GM13977 (cell line): ENCODE data around the gene TTBK1.

Experiments
- DNase-seq: peaks from one replicate; pipeline ENCODE4 v3.0.0; 2012; ENCODE audit warnings: low spot score
- in situ Hi-C: fragments of 300-500 bp; cut with MboI; formaldehyde crosslinking; loops from one replicate; pipeline ENCODE4 v1.12.0; 2022; ENCODE audit warnings: low sequenced_read_pairs, low pct_unique_long_range_greater_than_20kb, mixed read lengths, inconsistent platforms; ENCODE audit not compliant: unreplicated experiment
- TF ChIP-seq, protein P1 (sequence below): IDR thresholded peaks from 2 replicates; pipeline ENCODE4 v1.5.1; 2012; ENCODE audit warnings: mild to moderate bottlenecking, control low read depth; ENCODE audit not compliant: insufficient read depth; ENCODE audit errors: extremely low read depth, missing control alignments

Gene TTBK1

DNA sequence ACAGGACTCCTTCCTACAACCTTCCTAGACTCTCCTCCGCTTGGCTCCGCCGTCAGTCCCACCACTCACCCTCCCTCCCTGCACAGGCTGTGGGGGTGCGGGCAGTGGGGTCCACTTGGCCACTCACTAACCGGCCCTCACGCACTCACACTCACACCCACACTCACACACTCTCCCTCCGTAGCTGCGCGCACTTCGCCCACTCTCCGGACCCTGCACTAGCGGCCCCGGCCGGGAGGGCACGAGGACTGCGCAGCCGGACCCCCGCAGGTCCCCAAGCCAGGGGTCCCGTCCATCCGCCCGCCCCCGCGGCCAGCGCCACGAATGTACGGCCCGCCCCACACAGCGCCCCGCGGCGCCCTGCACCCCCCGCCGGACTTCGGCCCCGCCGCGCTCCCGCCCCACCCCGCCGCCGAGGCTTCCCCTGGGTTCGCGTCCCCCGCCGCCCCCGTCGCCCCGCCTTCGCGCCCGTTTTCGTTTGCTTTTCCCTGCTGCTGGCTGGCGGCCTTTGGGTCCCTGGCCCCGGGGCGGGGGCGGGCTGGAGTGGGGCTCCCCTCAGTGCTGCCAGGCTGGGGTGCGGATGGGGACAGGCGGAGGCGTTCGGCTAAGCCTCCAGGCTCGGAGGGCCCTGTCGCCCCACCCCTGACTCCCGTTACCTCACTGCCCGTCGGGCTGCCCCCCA lies 31.8 kb downstream of the TTBK1 start:
- peak; percentile 76 for DNase-seq
- in situ Hi-C loops = no loop called here
- TF ChIP-seq, protein P1, sequence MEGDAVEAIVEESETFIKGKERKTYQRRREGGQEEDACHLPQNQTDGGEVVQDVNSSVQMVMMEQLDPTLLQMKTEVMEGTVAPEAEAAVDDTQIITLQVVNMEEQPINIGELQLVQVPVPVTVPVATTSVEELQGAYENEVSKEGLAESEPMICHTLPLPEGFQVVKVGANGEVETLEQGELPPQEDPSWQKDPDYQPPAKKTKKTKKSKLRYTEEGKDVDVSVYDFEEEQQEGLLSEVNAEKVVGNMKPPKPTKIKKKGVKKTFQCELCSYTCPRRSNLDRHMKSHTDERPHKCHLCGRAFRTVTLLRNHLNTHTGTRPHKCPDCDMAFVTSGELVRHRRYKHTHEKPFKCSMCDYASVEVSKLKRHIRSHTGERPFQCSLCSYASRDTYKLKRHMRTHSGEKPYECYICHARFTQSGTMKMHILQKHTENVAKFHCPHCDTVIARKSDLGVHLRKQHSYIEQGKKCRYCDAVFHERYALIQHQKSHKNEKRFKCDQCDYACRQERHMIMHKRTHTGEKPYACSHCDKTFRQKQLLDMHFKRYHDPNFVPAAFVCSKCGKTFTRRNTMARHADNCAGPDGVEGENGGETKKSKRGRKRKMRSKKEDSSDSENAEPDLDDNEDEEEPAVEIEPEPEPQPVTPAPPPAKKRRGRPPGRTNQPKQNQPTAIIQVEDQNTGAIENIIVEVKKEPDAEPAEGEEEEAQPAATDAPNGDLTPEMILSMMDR = no peak

DNA sequence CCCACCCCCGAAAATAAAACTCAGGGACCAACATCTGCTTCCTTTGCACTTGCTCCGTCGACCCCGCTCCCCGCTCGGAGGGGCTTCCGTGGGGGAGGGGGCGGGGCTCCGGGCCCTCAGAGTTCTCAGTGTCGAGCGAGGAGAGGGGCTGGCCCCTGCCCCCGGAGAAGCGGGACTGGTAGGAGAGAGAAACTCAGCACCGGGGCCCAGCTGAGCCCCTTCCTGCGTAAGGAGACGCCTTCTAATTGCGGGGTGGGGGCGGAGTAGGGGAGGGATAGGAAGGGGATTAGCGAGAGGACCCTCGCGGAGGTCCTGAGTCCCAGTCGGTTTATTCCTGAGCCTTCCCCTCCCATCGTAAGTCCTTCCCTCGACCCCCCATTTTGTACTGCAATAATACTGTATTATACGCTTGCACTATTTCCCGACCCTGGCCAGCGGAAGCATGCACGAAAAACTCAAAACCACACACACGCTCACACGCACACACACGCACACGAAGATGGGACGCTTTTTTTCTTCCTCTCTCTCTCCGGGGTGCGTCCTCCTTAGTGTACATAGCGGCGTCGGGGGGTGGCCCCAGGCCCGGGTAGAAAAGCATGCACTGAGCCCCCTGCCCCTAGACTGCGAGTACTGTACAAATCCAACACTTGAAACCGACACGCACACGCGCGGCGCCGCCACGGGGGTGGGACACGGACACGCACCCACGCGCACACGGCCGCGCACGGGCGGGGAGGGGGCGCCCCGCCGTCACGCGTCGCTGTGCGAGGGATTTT lies 32.7 kb downstream of the TTBK1 start:
- in situ Hi-C loops = no loop called here
- peak; percentile 71 for DNase-seq
- TF ChIP-seq, protein P1 = no peak

DNA sequence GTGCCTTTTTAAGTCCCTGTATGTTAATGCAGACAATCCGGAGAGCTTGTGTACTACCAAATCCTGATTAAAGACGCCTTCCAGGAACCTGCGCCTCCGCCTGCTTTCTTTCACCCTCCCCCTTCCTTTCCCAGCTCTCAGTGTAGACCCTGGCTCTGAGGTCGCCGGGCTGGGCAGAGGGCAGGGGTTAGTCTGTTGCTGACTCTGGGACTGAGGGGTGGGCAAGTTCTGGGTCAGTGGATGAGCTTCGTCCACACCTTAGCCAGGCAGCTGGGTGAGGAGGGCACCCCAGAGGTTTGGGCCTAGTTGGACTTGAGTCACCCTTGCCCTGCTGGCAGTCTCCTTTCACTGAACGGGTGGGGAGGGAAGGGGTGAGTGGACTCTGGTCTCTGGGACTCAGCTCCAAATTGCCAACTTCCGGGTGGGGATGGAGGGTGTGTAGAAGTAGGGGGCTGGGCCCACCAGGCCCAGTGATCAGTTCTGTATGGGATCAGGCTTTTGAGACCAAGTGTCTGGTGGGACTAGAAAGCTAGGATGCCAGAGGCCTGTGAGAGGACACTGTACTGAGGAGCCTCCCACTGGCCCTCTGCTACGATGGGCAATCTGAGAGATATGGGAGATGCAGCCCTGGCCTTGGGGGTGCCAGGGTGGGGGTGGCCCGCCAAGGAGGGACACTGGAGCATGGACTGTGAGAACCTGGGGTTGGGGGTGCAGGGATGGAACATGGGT lies 33.5 kb downstream of the TTBK1 start:
- TF ChIP-seq, protein P1 = no peak
- DNase-seq = no peak
- in situ Hi-C loops = no loop called here

DNA sequence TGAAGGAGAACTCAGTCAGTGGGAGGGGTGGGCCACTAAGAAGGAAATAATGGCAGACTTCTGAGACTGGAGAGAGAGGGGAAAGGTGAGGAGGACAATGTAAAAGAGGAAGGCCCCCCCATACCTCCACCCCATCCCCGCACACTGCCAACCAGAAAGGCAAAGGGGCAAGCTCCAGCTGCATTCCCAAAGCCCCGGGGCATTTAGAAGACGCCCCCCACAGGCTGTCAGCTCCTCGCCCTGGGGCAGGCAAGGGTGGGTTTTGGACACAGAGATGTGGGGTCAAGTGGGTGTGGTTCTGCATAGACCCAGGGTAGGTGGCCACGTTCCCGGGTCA lies 34.0 kb downstream of the TTBK1 start:
- in situ Hi-C loops = no loop called here
- DNase-seq = no peak
- TF ChIP-seq, protein P1 = no peak

DNA sequence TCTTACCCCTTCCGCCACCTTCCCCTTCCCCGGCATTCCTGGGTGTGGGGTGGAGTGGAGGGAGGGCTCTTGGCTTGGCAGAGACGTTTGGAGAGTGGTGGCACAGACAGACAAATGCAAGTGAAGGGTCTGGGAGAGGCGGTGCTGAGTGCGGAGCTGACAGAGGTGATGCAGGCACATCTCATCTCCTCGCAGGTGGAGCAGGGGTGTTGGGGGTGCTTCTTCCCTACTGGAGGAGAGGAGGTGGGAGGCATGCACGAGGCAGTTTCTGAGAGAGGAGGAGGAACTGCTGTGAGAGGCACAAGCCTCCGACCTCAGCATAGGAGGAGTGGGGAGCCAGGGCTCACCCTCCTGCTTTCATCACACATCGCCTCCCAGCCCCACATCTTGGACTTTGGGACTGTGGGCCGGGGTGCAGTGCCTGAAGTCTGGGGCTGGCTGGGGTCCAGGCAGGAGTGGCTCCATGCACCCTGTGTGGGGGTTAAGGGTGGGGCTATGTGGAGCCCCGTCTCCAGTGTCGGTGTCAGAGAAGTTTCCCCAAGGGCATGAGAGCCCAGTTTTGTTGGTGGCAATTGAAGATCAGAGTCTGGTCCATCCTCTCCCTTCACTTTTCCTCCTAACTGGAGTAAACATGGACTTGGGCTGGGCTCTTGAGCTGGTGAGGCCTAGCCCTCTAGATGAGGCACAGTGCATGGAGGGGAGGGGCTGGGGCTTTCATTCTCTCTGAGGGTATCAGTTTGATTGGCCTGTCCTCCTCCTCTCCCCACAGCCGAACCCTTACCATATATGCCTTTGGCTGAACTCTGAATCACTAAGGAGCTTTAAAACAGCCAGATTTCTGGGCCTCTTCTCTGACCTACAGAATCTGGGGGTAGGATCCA lies 34.6 kb downstream of the TTBK1 start:
- TF ChIP-seq, protein P1 = no peak
- in situ Hi-C loops = no loop called here
- no peak for DNase-seq
